Karpas-422 (cell line): ENCODE results near the gene CFAP161. TPM values are rescaled to one million over a fixed set of nuclear protein-coding genes. Genes with fewer than 3 reads are reported as not detected.

ENCODE experiments used
- DNase-seq: peaks from one replicate; pipeline ENCODE4 v3.0.0-alpha.2; 2015
- H2AFZ ChIP-seq: fragments of 200-600 bp; sonication (generic); 2 replicates; pipeline ENCODE4 v1.6.1; 2014; ENCODE audit warnings: antibody characterized with exemption, low read length, mixed read lengths
- H3K27ac ChIP-seq: fragments of 200-600 bp; sonication (generic); 2 replicates; pipeline ENCODE4 v1.5.1; 2014; ENCODE audit warnings: mild to moderate bottlenecking, low read length, moderate library complexity
- H3K27me3 ChIP-seq: fragments of 200-600 bp; sonication (generic); 2 replicates; pipeline ENCODE4 v1.6.1; 2014; ENCODE audit warnings: low read length, mixed read lengths
- H3K36me3 ChIP-seq: fragments of 200-600 bp; sonication (generic); 2 replicates; pipeline ENCODE4 v1.6.1; 2014; ENCODE audit warnings: low read length, mixed read lengths; ENCODE audit not compliant: insufficient read depth
- H3K4me1 ChIP-seq: fragments of 200-600 bp; sonication (generic); 2 replicates; pipeline ENCODE4 v1.6.1; 2014; ENCODE audit warnings: mild to moderate bottlenecking, low read length, mixed read lengths
- H3K4me2 ChIP-seq: fragments of 200-600 bp; sonication (generic); 2 replicates; pipeline ENCODE4 v1.6.1; 2014; ENCODE audit warnings: low read length, low read depth, mild to moderate bottlenecking; ENCODE audit not compliant: poor library complexity, severe bottlenecking
- H3K4me3 ChIP-seq: fragments of 200-600 bp; sonication (generic); 2 replicates; pipeline ENCODE4 v1.5.1; 2014; ENCODE audit warnings: mild to moderate bottlenecking, antibody characterized with exemption, low read length, mixed read lengths
- H3K79me2 ChIP-seq: fragments of 200-600 bp; sonication (generic); 2 replicates; pipeline ENCODE4 v1.6.1; 2014; ENCODE audit warnings: mild to moderate bottlenecking, low read length, mixed read lengths
- H3K9ac ChIP-seq: fragments of 200-600 bp; sonication (generic); 2 replicates; pipeline ENCODE4 v1.6.0; 2014; ENCODE audit warnings: low read length
- H3K9me2 ChIP-seq: fragments of 200-600 bp; sonication (generic), shearing (Covaris generic); replicated peaks from 2 replicates; pipeline ENCODE4 v1.6.0; 2014; ENCODE audit warnings: mild to moderate bottlenecking, low read length, moderate library complexity; ENCODE audit not compliant: insufficient read depth
- H3K9me3 ChIP-seq: fragments of 300-700, 200-600 bp; sonication (generic); 2 replicates; pipeline ENCODE4 v1.6.1; 2014; ENCODE audit warnings: low read length, mixed read lengths
- H4K20me1 ChIP-seq: fragments of 200-600 bp; sonication (generic); 2 replicates; pipeline ENCODE4 v1.6.1; 2014; ENCODE audit warnings: mild to moderate bottlenecking, antibody characterized with exemption, low read length, low read depth; ENCODE audit not compliant: insufficient read depth
- total RNA-seq: library from RNA; depleted of rRNA; stranded (reverse); fragments of >200 nt; shearing (Covaris generic); gene quantifications from 2 replicates; pipeline ENCODE4 v1.2.3, GENCODE V29; 2014; ENCODE audit warnings: low replicate concordance

The CFAP161 gene
- total RNA-seq, 1 experiment from 2014 or later, result 0.11 TPM

DNA sequence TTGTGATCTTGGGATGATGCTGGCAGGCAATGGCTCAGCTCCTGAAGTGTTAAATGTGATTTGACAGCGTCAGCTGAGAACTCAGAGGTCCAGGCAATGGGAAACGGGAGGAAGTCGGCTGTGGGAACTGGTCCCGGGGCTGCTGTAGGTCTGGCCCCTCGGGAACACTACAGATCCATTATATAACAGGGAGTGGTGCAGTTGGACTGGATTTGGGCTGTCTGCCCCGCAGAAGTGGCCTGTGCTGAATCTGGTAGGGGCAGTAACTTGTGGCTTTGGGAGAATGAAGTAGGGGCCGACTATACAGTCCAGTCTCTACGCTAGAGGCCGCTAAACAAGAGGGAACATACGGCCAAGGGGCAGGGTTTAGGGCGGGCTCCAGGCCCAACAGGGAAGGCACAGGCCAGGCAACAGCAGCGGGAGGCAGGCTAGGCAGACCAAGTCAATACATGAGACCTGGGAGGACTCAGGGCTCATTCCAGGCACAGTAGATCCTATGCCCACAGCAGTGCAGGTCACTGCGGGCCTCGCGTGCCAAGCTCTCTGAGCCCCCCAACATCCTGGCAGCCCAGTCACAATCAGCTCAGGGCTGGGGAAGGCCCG, 42.3 kb downstream of the CFAP161 start:
- Histone ChIP-seq H3K27ac (no peak overlapping the region), H3K4me2 (no peak overlapping the region), H3K27me3 (no peaks in the 10 kb centered on the region), H3K79me2 (no peaks in the 10 kb centered on the region), H3K4me3 (no peak overlapping the region), H2AFZ (no peak overlapping the region), H3K9me3 (no peaks in the 10 kb centered on the region), H3K36me3 (no peaks in the 10 kb centered on the region), H4K20me1 (no peaks in the 10 kb centered on the region), H3K9me2 (no peaks in the 10 kb centered on the region), H3K9ac (no peak overlapping the region), H3K4me1 (no peaks in the 10 kb centered on the region)
- no peak for DNase-seq

DNA sequence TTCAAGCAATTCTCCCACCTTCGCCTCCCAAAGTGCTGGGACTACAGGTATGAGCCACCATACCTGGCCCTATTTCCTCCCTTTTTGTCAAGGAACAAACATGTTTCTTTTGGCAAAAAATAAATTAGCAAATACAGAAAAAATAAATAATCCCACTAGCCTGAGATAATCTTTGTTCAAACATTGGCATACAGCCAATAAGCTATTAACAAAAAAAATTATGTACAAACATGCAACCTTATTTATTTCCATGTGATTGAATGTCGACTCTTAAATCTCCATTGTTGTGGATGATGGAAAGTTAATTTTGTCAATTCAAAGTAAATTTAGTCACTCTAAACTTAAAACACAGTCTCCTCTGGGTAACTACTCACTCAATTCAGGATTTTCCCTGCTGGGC, 44.3 kb downstream of the CFAP161 start:
- Histone ChIP-seq H3K4me3 (no peak overlapping the region), H3K9ac (no peak overlapping the region), H3K36me3 (no peaks in the 10 kb centered on the region), H3K27me3 (no peaks in the 10 kb centered on the region), H3K4me2 (no peak overlapping the region), H3K27ac (no peak overlapping the region), H3K9me2 (no peaks in the 10 kb centered on the region), H3K79me2 (no peaks in the 10 kb centered on the region), H4K20me1 (no peaks in the 10 kb centered on the region), H3K4me1 (no peaks in the 10 kb centered on the region), H2AFZ (no peak overlapping the region), H3K9me3 (no peaks in the 10 kb centered on the region)
- DNase-seq, result no peak

DNA sequence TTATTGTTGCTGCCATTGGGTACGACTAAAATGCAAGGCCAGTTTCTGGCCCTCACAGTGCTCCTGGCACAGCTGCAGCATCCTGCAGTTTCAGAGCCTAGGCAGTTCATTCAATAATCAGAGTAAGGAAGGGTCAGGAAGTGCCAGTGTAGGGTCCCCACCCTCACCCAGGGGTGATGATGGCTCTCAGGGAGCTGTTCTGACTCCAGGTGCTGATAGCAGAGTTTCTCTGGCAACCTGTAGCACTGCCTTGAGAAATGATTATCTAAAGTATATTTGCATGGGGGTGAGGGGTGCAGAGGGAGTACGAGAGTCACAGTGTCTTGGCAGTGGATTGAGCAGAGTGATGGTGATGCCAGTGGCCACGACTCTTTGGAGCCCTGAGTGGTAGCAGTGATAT, 47.1 kb downstream of the CFAP161 start:
- Histone ChIP-seq H3K4me2 (no peak overlapping the region), H2AFZ (no peak overlapping the region)
- no peak for DNase-seq

DNA sequence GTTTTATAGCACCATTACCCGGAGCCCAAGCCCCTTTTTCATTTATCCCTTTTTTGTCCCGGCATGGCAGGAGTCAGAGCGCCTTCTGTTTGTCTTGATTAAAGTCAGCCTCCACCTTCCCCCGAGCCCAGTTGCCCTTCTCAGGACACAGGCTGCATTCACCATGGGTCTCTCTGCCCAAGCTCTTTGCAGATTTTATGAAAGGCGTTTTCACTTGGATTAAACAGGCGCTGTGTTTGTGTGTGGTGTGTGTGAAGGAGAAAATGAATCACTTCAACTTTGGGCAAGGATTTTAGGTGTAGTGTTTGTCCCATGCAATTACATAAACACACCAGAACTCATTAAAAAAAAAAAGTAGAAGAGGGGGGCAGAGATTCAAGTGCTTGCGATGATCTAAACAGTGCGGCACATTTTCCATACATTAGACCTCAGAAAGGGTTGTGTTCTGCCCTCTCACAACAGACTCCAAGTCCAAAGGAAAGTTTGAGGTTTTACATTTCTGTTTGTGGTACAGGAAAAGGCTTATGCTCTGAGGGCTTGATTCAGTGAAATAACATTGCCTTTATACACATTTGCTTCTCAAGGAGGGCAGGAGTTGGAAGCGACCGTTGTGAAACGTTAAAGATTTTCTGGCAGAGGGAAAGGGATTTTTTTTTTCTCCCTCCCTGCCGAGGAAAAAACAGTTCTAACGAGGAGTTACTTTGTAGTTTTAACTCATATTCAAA, 48.1 kb downstream of the CFAP161 start:
- Histone ChIP-seq H4K20me1 (no peaks in the 10 kb centered on the region), H3K9me3 (no peaks in the 10 kb centered on the region), H3K4me1 (no peaks in the 10 kb centered on the region), H3K4me3 (no peak overlapping the region), H3K9me2 (no peaks in the 10 kb centered on the region), H2AFZ (no peak overlapping the region), H3K9ac (no peak overlapping the region), H3K27ac (no peak overlapping the region), H3K27me3 (no peaks in the 10 kb centered on the region), H3K36me3 (no peaks in the 10 kb centered on the region), H3K79me2 (no peaks in the 10 kb centered on the region), H3K4me2 (no peak overlapping the region)
- no peak for DNase-seq

More for the DNA sequence above, 47.1 kb downstream of the CFAP161 start:
- no peak overlapping the region for H3K9ac ChIP-seq
- H3K27ac ChIP-seq, result no peak overlapping the region
- H3K79me2 ChIP-seq, result no peaks in the 10 kb centered on the region
- no peaks in the 10 kb centered on the region for H3K27me3 ChIP-seq
- H3K9me3 ChIP-seq, result no peaks in the 10 kb centered on the region
- H4K20me1 ChIP-seq, result no peaks in the 10 kb centered on the region
- no peaks in the 10 kb centered on the region for H3K9me2 ChIP-seq
- H3K36me3 ChIP-seq, result no peaks in the 10 kb centered on the region
- no peak overlapping the region for H3K4me3 ChIP-seq
- no peaks in the 10 kb centered on the region for H3K4me1 ChIP-seq

DNA sequence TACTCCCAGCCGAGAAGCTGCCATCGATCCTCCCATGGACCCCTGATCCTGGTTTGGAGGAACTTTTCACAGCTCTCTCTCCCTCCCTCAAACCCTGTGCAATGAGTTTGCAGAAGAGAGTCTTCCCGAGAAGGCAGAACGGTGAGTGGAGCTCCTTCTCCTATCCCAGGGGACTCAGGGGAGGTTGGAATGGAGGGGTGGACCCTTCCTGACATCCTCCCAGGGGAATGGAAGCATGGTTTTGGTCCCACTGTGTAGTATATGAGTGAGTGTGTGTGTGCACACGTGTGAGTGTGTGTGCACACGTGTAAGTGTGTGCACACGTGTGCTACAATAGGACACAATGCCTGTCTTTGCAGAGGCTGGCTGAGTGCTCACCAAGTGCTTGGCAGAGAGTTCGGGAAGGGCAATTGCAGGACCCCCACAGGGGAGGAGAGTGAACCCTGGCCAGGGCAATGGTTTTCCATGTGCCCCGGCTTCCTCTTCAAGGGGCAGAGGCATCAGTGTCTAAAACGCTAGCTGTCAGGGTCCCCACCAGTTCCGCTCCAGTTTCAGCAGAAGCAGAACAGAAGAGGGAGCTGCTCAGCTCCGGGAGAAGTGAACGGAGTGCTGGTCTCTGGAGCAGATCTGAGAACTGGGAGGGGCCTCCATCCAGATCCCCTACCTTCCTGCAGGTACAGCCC, 48.8 kb downstream of the CFAP161 start:
- no peaks in the 10 kb centered on the region for H3K36me3 ChIP-seq
- no peaks in the 10 kb centered on the region for H4K20me1 ChIP-seq
- H3K27me3 ChIP-seq, result no peaks in the 10 kb centered on the region
- DNase-seq, result no peak
- no peaks in the 10 kb centered on the region for H3K9me3 ChIP-seq
- H3K4me1 ChIP-seq, result no peaks in the 10 kb centered on the region
- no peaks in the 10 kb centered on the region for H3K79me2 ChIP-seq
- H3K4me2 ChIP-seq, result no peak overlapping the region
- no peak overlapping the region for H3K9ac ChIP-seq
- no peaks in the 10 kb centered on the region for H3K9me2 ChIP-seq
- H3K27ac ChIP-seq, result no peak overlapping the region
- no peak overlapping the region for H2AFZ ChIP-seq
- no peak overlapping the region for H3K4me3 ChIP-seq

DNA sequence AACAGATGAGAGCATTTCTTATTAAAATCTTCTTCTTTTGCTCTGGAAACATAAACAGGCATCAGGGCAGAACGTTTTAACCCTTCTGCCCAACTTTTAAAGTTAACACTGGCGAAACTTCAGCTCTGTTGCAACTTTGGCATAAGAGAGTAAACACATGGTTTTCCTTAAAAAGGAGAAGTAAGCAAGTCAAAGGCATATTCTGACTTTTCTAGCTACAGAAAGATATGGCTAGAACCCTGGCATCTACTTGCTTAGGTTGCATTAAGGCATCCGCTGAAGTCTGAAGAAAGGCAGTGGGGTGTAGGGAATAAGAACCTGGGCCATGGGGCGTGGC, 49.3 kb downstream of the CFAP161 start:
- Histone ChIP-seq H3K9me2 (no peaks in the 10 kb centered on the region), H3K36me3 (no peaks in the 10 kb centered on the region), H4K20me1 (no peaks in the 10 kb centered on the region), H3K27ac (no peak overlapping the region), H3K4me2 (no peak overlapping the region), H2AFZ (no peak overlapping the region), H3K9ac (no peak overlapping the region), H3K27me3 (no peaks in the 10 kb centered on the region), H3K79me2 (no peaks in the 10 kb centered on the region), H3K4me3 (no peak overlapping the region), H3K4me1 (no peaks in the 10 kb centered on the region), H3K9me3 (no peaks in the 10 kb centered on the region)
- no peak for DNase-seq

DNA sequence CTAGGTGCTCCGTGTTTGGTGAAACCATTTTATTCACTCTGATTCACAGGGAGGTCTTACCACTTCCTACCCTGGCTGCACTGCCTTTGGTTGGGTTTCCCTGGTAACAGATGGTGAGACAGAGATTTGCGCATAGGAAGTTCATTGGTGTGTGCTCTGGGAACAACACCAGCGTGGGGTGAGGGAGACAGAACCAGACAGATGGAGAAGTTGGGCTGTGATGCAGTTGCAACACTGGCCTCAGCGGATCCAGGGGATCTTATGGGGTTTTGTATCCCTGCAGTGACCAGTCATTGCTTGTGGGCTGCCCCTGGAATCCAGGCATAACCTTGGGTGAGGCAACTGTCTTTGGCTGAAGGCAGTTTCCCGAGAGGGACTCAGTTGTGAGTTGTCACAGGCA, 50.1 kb downstream of the CFAP161 start:
- H3K4me2 ChIP-seq, result no peak overlapping the region
- H3K27ac ChIP-seq, result no peak overlapping the region
- no peaks in the 10 kb centered on the region for H3K36me3 ChIP-seq
- H3K9me2 ChIP-seq, result no peaks in the 10 kb centered on the region
- no peak overlapping the region for H3K4me3 ChIP-seq
- no peaks in the 10 kb centered on the region for H3K4me1 ChIP-seq
- H3K79me2 ChIP-seq, result no peaks in the 10 kb centered on the region
- no peak for DNase-seq
- H3K9me3 ChIP-seq, result no peaks in the 10 kb centered on the region
- no peaks in the 10 kb centered on the region for H3K27me3 ChIP-seq
- H3K9ac ChIP-seq, result no peak overlapping the region
- no peak overlapping the region for H2AFZ ChIP-seq
- no peaks in the 10 kb centered on the region for H4K20me1 ChIP-seq

DNA sequence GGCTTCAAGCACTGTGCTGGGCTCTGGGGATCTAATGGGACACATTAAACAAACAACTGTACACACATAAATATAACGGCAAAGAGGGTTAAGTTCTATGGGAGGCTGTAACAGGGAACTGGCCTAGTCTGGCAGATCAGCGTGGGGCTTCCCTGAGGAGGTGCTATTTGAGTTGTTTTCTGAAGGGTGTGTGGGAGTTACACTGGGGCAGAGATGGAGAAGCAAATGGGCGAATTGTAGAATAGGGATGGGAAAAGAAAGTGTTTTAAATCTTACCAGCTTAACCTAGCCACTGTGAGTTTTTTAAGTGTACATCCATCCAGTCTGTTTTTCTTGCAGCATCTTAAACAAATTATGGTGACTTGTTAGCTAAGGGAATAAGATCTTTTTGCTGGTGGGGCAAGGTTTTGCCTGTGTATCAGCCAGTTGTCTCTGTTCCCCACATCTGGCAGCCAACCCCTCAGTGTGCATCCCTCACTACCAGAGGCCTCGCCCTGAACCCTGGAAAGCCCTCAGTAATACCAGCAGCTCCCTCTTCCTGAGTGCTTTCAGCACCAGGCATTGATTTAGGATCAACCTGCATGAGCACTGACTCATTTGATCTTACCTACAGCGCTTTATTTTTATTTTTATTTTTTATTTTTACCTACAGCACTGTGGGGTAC, 51.7 kb downstream of the CFAP161 start:
- Histone ChIP-seq H3K4me2 (no peak overlapping the region), H3K4me3 (no peak overlapping the region), H3K27me3 (no peaks in the 10 kb centered on the region), H4K20me1 (no peaks in the 10 kb centered on the region), H2AFZ (no peak overlapping the region), H3K9ac (no peak overlapping the region), H3K4me1 (no peaks in the 10 kb centered on the region), H3K27ac (no peak overlapping the region), H3K9me3 (no peaks in the 10 kb centered on the region), H3K79me2 (no peaks in the 10 kb centered on the region), H3K36me3 (no peaks in the 10 kb centered on the region), H3K9me2 (no peaks in the 10 kb centered on the region)
- no peak for DNase-seq
